ENCODE measurements around the gene KLHDC7A.

DNA sequence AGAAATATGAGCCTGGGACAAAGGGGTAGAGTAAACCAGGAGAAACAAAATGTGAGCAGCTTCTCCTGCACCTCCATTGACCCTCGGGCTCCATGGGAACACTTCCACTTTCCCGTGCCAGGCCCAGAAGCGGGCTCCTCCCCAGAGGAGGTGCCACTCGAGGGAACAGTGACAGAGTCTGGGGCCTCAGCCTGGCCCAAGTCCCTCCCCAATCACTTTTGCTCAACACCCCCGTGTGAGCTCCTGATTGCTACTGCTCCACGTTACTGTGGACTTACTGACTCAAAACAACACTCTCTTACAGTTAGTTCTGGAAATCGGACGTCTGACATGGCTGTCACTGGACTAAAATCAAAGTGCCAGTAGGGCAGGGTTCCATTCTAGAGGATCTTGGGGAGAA lies 17.7 kb upstream of the KLHDC7A start:
- TF ChIP-seq POLR2AphosphoS5 (IDR thresholded peaks at IDR 0.05; ENCODE audit: insufficient read depth, low read depth, low read length) (no peak), POLR2A (IDR thresholded peaks at IDR 0.05; ENCODE audit: low read depth, low read length) (no peak), EZH2 (IDR thresholded peaks at IDR 0.05; ENCODE audit: borderline replicate concordance, low read depth, low read length, severe bottlenecking) (no peak), FOS (IDR thresholded peaks at IDR 0.05; ENCODE audit: borderline replicate concordance, insufficient read depth, low read length) (no peak), JUN (IDR thresholded peaks at IDR 0.05; ENCODE audit: borderline replicate concordance, insufficient read depth, insufficient read length, low read depth) (no peak), GATA2 (IDR thresholded peaks at IDR 0.05; ENCODE audit: insufficient read depth, insufficient read length, low read depth, low read length) (no peak)
- TF ChIP-seq, protein P1, sequence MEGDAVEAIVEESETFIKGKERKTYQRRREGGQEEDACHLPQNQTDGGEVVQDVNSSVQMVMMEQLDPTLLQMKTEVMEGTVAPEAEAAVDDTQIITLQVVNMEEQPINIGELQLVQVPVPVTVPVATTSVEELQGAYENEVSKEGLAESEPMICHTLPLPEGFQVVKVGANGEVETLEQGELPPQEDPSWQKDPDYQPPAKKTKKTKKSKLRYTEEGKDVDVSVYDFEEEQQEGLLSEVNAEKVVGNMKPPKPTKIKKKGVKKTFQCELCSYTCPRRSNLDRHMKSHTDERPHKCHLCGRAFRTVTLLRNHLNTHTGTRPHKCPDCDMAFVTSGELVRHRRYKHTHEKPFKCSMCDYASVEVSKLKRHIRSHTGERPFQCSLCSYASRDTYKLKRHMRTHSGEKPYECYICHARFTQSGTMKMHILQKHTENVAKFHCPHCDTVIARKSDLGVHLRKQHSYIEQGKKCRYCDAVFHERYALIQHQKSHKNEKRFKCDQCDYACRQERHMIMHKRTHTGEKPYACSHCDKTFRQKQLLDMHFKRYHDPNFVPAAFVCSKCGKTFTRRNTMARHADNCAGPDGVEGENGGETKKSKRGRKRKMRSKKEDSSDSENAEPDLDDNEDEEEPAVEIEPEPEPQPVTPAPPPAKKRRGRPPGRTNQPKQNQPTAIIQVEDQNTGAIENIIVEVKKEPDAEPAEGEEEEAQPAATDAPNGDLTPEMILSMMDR (IDR thresholded peaks at IDR 0.05; ENCODE audit: extremely low read depth in 1 of 2, insufficient read depth in 1 of 2, low read depth in 1 of 2, low read length in 2 of 2): no peak
- TF ChIP-seq, protein P2, sequence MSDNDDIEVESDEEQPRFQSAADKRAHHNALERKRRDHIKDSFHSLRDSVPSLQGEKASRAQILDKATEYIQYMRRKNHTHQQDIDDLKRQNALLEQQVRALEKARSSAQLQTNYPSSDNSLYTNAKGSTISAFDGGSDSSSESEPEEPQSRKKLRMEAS (IDR thresholded peaks at IDR 0.05; ENCODE audit: insufficient read depth, insufficient read length): no peak

Data from endothelial cell of umbilical vein (primary cell).